Activated CD8-positive, alpha-beta memory T cell treated with anti-CD3 and anti-CD28 coated beads, Interleukin-2, amount 50 U/mL, for 1 hour (primary cell): ENCODE results near the gene STOX2.
"Not testable (repeated sequence)": the region's sequence is repeated elsewhere in the genome, so short reads cannot be mapped to it uniquely, and the experiment has no call there.

Experiments
- DNase-seq: peaks from one replicate; pipeline ENCODE4 v3.0.0-alpha.2; 2020; ENCODE audit errors: extremely low read depth

Gene STOX2

GRCh38 chr4:183935355-183936005, 30.4 kb downstream of the STOX2 start:
- no peak for DNase-seq

- no peak for DNase-seq
Measured at GRCh38 chr4:183936047-183936446, 30.9 kb downstream of the STOX2 start.

GRCh38 chr4:183936574-183937345, 31.7 kb downstream of the STOX2 start:
- no peak for DNase-seq

- DNase-seq: no peak
Measured at GRCh38 chr4:183940864-183941263, 35.8 kb downstream of the STOX2 start.

GRCh38 chr4:183941964-183942363, 36.9 kb downstream of the STOX2 start:
- DNase-seq: no peak

GRCh38 chr4:183945741-183946140, 40.6 kb downstream of the STOX2 start:
- DNase-seq: no peak

GRCh38 chr4:183950536-183950935, 45.4 kb downstream of the STOX2 start:
- no peak for DNase-seq

GRCh38 chr4:183952652-183953051, 47.5 kb downstream of the STOX2 start:
- DNase-seq: not testable (repeated sequence)

GRCh38 chr4:183959319-183960045, 54.4 kb downstream of the STOX2 start:
- no peak for DNase-seq

GRCh38 chr4:183960046-183960420, 54.9 kb downstream of the STOX2 start:
- no peak for DNase-seq

- DNase-seq: no peak
Measured at GRCh38 chr4:183960962-183961541, 55.9 kb downstream of the STOX2 start.

GRCh38 chr4:183961795-183962194, 56.7 kb downstream of the STOX2 start:
- no peak for DNase-seq

GRCh38 chr4:183962419-183962818, 57.3 kb downstream of the STOX2 start:
- DNase-seq: no peak

- DNase-seq: no peak
Measured at GRCh38 chr4:183966371-183966770, 61.3 kb downstream of the STOX2 start.

GRCh38 chr4:183967266-183967665, 62.2 kb downstream of the STOX2 start:
- no peak for DNase-seq

- DNase-seq: no peak
Measured at GRCh38 chr4:183968502-183968901, 63.4 kb downstream of the STOX2 start.

GRCh38 chr4:183968931-183969330, 63.8 kb downstream of the STOX2 start:
- no peak for DNase-seq

GRCh38 chr4:183969596-183969995, 64.5 kb downstream of the STOX2 start:
- no peak for DNase-seq

GRCh38 chr4:183971929-183972490, 66.9 kb downstream of the STOX2 start:
- DNase-seq: no peak

- DNase-seq: no peak
Measured at GRCh38 chr4:183977707-183978106, 72.6 kb downstream of the STOX2 start.

- DNase-seq: no peak
Measured at GRCh38 chr4:183984566-183984965, 79.5 kb downstream of the STOX2 start.

GRCh38 chr4:183985786-183986185, 80.7 kb downstream of the STOX2 start:
- no peak for DNase-seq
